Stimulated activated CD8-positive, alpha-beta memory T cell treated with anti-CD3 and anti-CD28 coated beads, Interleukin-4, amount 100 ng/mL, for 48 hours (primary cell): ENCODE measurements around the gene SPTBN2.

ENCODE experiments used
- DNase-seq: peaks from one replicate; pipeline ENCODE4 v3.0.0-alpha.2; 2020

Gene SPTBN2

DNA sequence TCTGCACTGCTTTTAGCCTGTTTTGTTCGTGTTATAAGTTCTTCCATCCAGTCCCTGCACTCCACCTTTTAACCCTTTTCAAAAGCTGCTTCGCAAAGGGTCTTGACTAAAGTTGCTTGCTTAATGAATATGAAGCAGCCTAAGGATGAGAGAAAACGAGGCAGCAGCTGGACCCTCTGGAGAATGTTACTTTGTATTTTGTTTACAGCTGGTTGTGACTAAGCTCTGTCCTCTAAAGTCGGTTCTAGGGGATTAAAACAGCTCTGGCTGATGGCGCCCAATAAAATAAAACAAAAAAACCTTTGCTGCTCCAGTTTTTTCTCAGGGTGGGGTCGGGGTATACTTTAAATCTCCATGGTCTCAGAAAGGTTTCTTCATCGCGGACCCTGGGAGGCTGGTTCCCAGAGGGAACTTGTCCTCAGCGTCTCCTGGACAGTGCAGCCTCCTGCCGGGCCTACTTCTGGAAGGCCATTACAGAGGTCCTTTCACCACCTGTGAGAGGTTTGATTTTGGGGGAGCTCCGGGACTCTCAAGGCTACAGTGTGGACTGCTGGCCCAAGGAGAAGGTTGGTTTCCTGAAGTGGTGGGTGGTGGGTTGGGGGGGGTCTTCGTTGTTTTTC lies 91.3 kb downstream of the SPTBN2 start:
- DNase-seq = no peak

DNA sequence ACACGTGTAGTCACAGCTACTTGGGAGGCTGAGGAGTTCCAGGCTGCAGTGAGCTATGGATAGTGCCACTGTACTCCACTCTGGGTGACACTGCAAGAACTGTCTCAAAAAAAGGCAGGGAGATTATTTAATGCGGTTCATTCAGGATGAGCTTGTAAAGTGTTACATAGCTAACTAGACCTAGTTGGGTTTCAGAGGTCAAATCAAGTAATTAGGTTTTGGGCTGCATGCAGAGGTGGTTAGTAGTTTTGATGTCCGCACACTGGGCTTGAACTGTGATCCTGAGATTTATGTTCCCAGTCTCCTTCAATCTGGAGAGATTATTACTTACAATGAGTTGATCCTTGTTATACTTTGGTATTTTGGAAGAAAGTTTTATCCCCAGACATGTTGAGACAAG lies 92.6 kb downstream of the SPTBN2 start:
- no peak for DNase-seq
